IMR-90 (cell line): ENCODE measurements around the gene CES2. TPM values are rescaled to one million over a fixed set of nuclear protein-coding genes. Genes with fewer than 3 reads are reported as not detected.

Experiments used
- ATAC-seq: fragments of 200-7000 bp; cut with Tn5 transposase; 2 replicates; pipeline ENCODE4 v1.9.1; 2020; ENCODE audit warnings: low read depth, mild to moderate bottlenecking, moderate library complexity
- BruUV-seq: library from RNA; stranded (reverse); fragments of 400-500 nt; replicated peaks from 2 replicates; lab custom pipeline; 2021; lab: Mats Ljungman, UMichigan
- CTCF ChIA-PET: fragments of 300-600 bp; formaldehyde crosslinking; extraction: SDS; loops from one replicate; lab custom pipeline; 2021; ENCODE audit warnings: antibody characterized with exemption; lab: Yijun Ruan, JAX
- POLR2A ChIA-PET: fragments of 300-600 bp; sonication (Branson Sonifier 250); formaldehyde crosslinking; loops from one replicate; lab custom pipeline; 2022; ENCODE audit warnings: antibody characterized with exemption; ENCODE audit not compliant: unreplicated experiment; lab: Charles Lee
- DNase-seq: peaks from one replicate; pipeline ENCODE4 v3.0.0; 2013
- H2AFZ ChIP-seq: replicated peaks from 2 replicates; pipeline ENCODE3; 2013; ENCODE audit warnings: low read length, mild to moderate bottlenecking; ENCODE audit not compliant: poor library complexity
- H2AK5ac ChIP-seq: 2 replicates; pipeline ENCODE4 v1.6.1; 2013; ENCODE audit warnings: low read depth, low read length, inconsistent platforms
- H2AK9ac ChIP-seq: replicated peaks from 2 replicates; pipeline ENCODE3; 2013; ENCODE audit warnings: mild to moderate bottlenecking, low read depth, low read length, moderate library complexity; ENCODE audit not compliant: poor library complexity
- H2BK120ac ChIP-seq: 2 replicates; pipeline ENCODE4 v1.6.1; 2013; ENCODE audit warnings: low read depth, low read length, inconsistent platforms
- H2BK15ac ChIP-seq: 3 replicates; pipeline ENCODE4 v1.6.1; 2013; ENCODE audit warnings: low read depth, low read length, inconsistent platforms
- H2BK20ac ChIP-seq: 2 replicates; pipeline ENCODE4 v1.6.1; 2013; ENCODE audit warnings: low read depth, mild to moderate bottlenecking, inconsistent platforms, low read length, moderate library complexity
- H2BK5ac ChIP-seq: 2 replicates; pipeline ENCODE4 v1.6.1; 2013; ENCODE audit warnings: mild to moderate bottlenecking, low read depth, low read length, inconsistent platforms; ENCODE audit not compliant: poor library complexity, severe bottlenecking
- H3K14ac ChIP-seq: replicated peaks from 2 replicates; pipeline ENCODE4 v1.6.1; 2013; ENCODE audit warnings: low read depth, low read length, inconsistent platforms
- H3K18ac ChIP-seq: 2 replicates; pipeline ENCODE4 v1.6.1; 2013; ENCODE audit warnings: low read depth, low read length, control low read depth
- H3K23ac ChIP-seq: 2 replicates; pipeline ENCODE4 v1.6.1; 2013; ENCODE audit warnings: low read depth, low read length, inconsistent platforms
- H3K27ac ChIP-seq: 2 replicates; pipeline ENCODE4 v1.5.1; 2013; ENCODE audit warnings: mild to moderate bottlenecking, control low read depth, low read length; ENCODE audit not compliant: insufficient read depth
- H3K27me3 ChIP-seq: 2 replicates; pipeline ENCODE4 v1.6.1; 2013; ENCODE audit warnings: low read length; ENCODE audit not compliant: control insufficient read depth, insufficient read depth
- H3K36me3 ChIP-seq: 2 replicates; pipeline ENCODE4 v1.6.1; 2013; ENCODE audit warnings: low read length, mixed read lengths; ENCODE audit not compliant: control insufficient read depth, insufficient read depth
- H3K4ac ChIP-seq: 2 replicates; pipeline ENCODE4 v1.6.1; 2013; ENCODE audit warnings: low read depth, low read length, inconsistent platforms
- H3K4me1 ChIP-seq: 2 replicates; pipeline ENCODE4 v1.6.1; 2013; ENCODE audit warnings: low read length, mixed read lengths; ENCODE audit not compliant: control insufficient read depth, insufficient read depth
- H3K4me2 ChIP-seq: 2 replicates; pipeline ENCODE4 v1.6.1; 2013; ENCODE audit warnings: low read depth, mild to moderate bottlenecking, control low read depth, low read length, moderate library complexity
- H3K4me3 ChIP-seq: 2 replicates; pipeline ENCODE4 v1.5.1; 2013; ENCODE audit warnings: low read depth, mild to moderate bottlenecking, control low read depth, low read length, moderate library complexity; ENCODE audit not compliant: insufficient read depth
- H3K56ac ChIP-seq: 2 replicates; pipeline ENCODE4 v1.6.1; 2013; ENCODE audit warnings: low read length, inconsistent platforms; ENCODE audit not compliant: insufficient read depth; ENCODE audit errors: extremely low read depth
- H3K79me1 ChIP-seq, 2 experiments: 2 replicates each; pipeline ENCODE4 v1.6.1; 2013; ENCODE audit warnings: low read length in 2 of 2, inconsistent platforms in 1 of 2, low read depth in 1 of 2
- H3K9ac ChIP-seq: 2 replicates; pipeline ENCODE4 v1.6.1; 2013; ENCODE audit warnings: low read depth, low read length, control low read depth
- H3K9me1 ChIP-seq: 2 replicates; pipeline ENCODE4 v1.6.1; 2013; ENCODE audit warnings: low read length, inconsistent platforms; ENCODE audit not compliant: insufficient read depth
- H3K9me3 ChIP-seq: 2 replicates; pipeline ENCODE4 v1.6.1; 2013; ENCODE audit warnings: low read length; ENCODE audit not compliant: control insufficient read depth, insufficient read depth
- H4K20me1 ChIP-seq: 2 replicates; pipeline ENCODE4 v1.6.1; 2013; ENCODE audit warnings: low read length, inconsistent platforms; ENCODE audit not compliant: insufficient read depth
- H4K5ac ChIP-seq: 2 replicates; pipeline ENCODE4 v1.6.1; 2013; ENCODE audit warnings: mild to moderate bottlenecking, low read depth, low read length, control low read depth
- H4K8ac ChIP-seq, 2 experiments: 2 replicates each; pipeline ENCODE4 v1.6.1; 2013; ENCODE audit warnings: low read depth in 2 of 2, low read length in 2 of 2, control low read depth in 1 of 2, inconsistent platforms in 1 of 2
- H4K91ac ChIP-seq: 2 replicates; pipeline ENCODE4 v1.6.1; 2013; ENCODE audit warnings: low read depth, low read length, inconsistent platforms; ENCODE audit not compliant: insufficient read depth
- CEBPB ChIP-seq: IDR thresholded peaks from 2 replicates; pipeline ENCODE4 v1.6.1; 2012; ENCODE audit warnings: low read depth, low read length, improper control_type of control experiment
- CHD1 ChIP-seq: IDR thresholded peaks from 2 replicates; pipeline ENCODE4 v1.6.1; 2012; ENCODE audit warnings: low read depth, low read length, improper control_type of control experiment
- CTCF ChIP-seq: conservative IDR thresholded peaks from 2 replicates; pipeline ENCODE4 v1.5.1; 2012; ENCODE audit warnings: mild to moderate bottlenecking, low read depth, low read length, improper control_type of control experiment
- MAFK ChIP-seq: IDR thresholded peaks from 2 replicates; pipeline ENCODE4 v1.6.1; 2012; ENCODE audit warnings: low read depth, low read length, improper control_type of control experiment
- MXI1 ChIP-seq: IDR thresholded peaks from 2 replicates; pipeline ENCODE4 v1.6.1; 2012; ENCODE audit warnings: low read depth, mild to moderate bottlenecking, low read length, moderate library complexity, borderline replicate concordance
- NFE2L2 ChIP-seq: fragments of 150-350 bp; IDR thresholded peaks from 2 replicates; pipeline ENCODE4 v1.6.1; 2016; ENCODE audit warnings: low read depth, mild to moderate bottlenecking, low read length
- POLR2A ChIP-seq: IDR thresholded peaks from 2 replicates; pipeline ENCODE4 v1.6.1; 2012; ENCODE audit warnings: mild to moderate bottlenecking, low read depth, low read length
- RAD21 ChIP-seq: IDR thresholded peaks from 2 replicates; pipeline ENCODE4 v1.6.1; 2012; ENCODE audit warnings: low read length, improper control_type of control experiment
- RCOR1 ChIP-seq: IDR thresholded peaks from 2 replicates; pipeline ENCODE4 v1.6.1; 2012; ENCODE audit warnings: mild to moderate bottlenecking, low read length, improper control_type of control experiment; ENCODE audit not compliant: insufficient replicate concordance
- RFX5 ChIP-seq: IDR thresholded peaks from 2 replicates; pipeline ENCODE4 v1.8.0; 2012; ENCODE audit warnings: low read depth, mild to moderate bottlenecking, low read length, moderate library complexity
- WGBS, 2 experiments: methylation state at CpG; one replicate each; pipeline versions ENCODE4 v1.1.5 to v1.1.7; 2013; ENCODE audit warnings: missing lambda C conversion rate in 2 of 2; ENCODE audit not compliant: insufficient read length in 1 of 2; ENCODE audit errors: extremely low coverage in 2 of 2; 5-methylcytosine and 5-hydroxymethylcytosine counted together
- dilution Hi-C: fragments of 300-500 bp; cut with HindIII; formaldehyde crosslinking; loops from one replicate; pipeline ENCODE4 v1.14.3; 2018; ENCODE audit warnings: low sequenced_read_pairs; ENCODE audit not compliant: unreplicated experiment
- in situ Hi-C: fragments of 300-500 bp; cut with MboI; formaldehyde crosslinking; loops from 3 replicates; pipeline ENCODE4 v1.14.3; 2019; ENCODE audit warnings: low sequenced_read_pairs, inconsistent platforms, mixed read lengths
- intact Hi-C: fragments of 100-400 bp; cut with micrococcal nuclease; formaldehyde crosslinking; loops from 2 replicates; pipeline ENCODE4 v1.10.0; 2022
- polyA plus RNA-seq, 3 experiments: library from polyadenylated mRNA; depleted of rRNA; stranded (reverse); fragments of >200 nt; gene quantifications; 2 replicates each; pipeline ENCODE4 v1.2.3, GENCODE V29; 2012; ENCODE audit warnings: low replicate concordance in 1 of 3
- total RNA-seq: library from RNA; depleted of rRNA; stranded (reverse); fragments of >200 nt; gene quantifications from 2 replicates; pipeline ENCODE4 v1.2.3, GENCODE V29; 2012
- TF ChIP-seq, protein P1 (sequence below): fragments of 150-350 bp; IDR thresholded peaks from 2 replicates; pipeline ENCODE4 v1.6.1; 2016; ENCODE audit warnings: low read depth, mild to moderate bottlenecking, low read length, moderate library complexity, borderline replicate concordance
- TF ChIP-seq, protein P2 (sequence below): fragments of 150-350 bp; IDR thresholded peaks from 2 replicates; pipeline ENCODE4 v1.6.1; 2017; ENCODE audit warnings: mild to moderate bottlenecking, antibody characterized with exemption, low read length, low read depth

CES2 gene
- total and polyA plus RNA-seq, 2 of the 4 experiments (the other 2 are of a cell fraction): 15.1 to 23.2 TPM

DNA sequence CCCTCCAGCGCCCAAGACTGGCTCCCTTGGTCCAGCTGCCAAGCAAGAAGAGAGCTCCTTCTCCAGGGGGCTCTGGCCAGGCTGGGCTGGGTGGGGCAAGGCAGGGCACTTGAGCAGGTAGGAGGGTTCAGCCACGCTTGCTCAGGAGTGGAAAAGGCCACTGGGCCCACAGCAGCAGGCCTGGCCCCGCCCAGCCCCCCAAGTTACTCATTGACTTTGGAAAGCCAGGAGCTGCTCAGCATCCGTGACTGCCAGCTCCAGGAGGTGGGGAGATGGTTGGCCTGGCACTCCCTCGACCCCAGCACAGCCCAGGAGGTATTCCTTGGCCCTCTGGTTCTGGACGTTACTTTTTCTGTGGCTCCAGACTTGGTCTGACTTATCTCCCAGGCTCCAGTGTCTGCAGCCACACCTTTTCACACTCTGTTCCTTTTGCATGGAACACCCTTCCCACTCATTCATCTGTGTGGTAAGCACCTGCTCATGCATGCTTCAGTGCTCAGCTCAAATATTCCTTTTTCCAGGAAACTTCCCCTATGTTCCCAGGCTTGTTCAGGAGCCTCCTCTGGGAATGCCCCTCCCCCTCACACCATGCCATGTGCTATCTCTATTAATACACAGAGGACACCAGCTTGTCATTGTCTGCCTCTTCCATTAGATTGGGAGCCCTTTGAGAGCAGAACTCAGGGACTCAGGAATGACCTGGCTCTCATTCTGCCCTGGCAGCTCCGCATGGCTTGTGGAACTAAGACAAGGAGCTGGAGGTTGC, 16.3 kb upstream of the CES2 start, which contains the start of gene CDH16 (continued):
- TF ChIP-seq POLR2A: no peak

DNA sequence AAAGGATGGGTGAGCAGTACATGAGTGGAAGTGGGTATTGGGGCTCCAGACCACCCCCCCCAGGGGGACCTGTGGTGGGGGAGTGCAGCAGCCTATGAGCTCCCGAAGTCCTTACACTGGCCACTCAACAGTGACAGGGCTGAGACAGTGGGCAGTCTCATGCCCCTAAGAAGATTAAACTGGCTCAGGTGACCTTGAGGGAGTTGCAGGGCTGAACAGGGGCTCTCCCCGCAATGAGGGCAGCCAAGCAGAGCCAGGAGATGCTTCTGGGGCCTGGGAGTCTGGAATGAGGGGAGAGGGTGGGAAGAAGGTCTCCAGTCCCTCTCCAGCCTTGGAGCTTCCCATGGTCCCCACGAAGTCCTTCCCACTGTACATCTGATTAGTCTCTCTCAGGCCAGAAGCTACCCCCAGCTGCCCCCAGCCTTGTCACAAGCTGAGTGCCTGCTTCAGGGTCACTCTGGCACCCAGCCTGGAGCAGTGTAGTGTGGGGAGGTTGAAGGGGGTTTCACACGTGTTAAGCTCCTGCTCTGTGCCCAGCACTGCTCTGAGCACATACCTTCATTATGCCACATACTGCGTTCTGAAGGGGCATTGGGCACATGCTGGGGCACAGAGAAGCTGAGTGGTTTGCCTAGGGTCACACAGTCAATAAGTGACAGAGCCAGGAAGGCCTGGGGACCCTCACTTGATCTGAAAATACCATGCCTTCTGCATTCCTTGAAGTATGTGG, 15.6 kb upstream of the CES2 start:
- Histone ChIP-seq H3K18ac (no peak overlapping the region), H2BK15ac (no peak overlapping the region), H3K27me3 (peaks cover 39% of the 10 kb centered on the region), H3K4me1 (peaks cover 3% of the 10 kb centered on the region), H3K4ac (no peak overlapping the region), H3K9me1 (no peaks in the 10 kb centered on the region), H4K5ac (no peak overlapping the region), H2BK5ac (no peak overlapping the region), H2BK120ac (no peak overlapping the region), H4K8ac (no peak overlapping the region), H4K91ac (no peak overlapping the region), H3K9ac (no peak overlapping the region), H3K14ac (no peak overlapping the region), H3K4me2 (no peak overlapping the region), H4K20me1 (no peaks in the 10 kb centered on the region), H3K79me1 (no peaks in the 10 kb centered on the region), H2BK20ac (no peak overlapping the region), H3K36me3 (no peaks in the 10 kb centered on the region), H2AK9ac (no peak overlapping the region), H3K9me3 (no peaks in the 10 kb centered on the region), H3K4me3 (no peak overlapping the region), H3K27ac (no peak overlapping the region), H3K23ac (no peak overlapping the region), H2AK5ac (no peak overlapping the region), H3K56ac (no peak overlapping the region; the same call in 1 of the 2 replicates), H2AFZ (peak overlapping the region; percentile 5)
- ATAC-seq (no peak), DNase-seq (no peak)
- intact Hi-C loops: no loop called here
- BruUV-seq: no TSS peak
- no CpG with 5 or more reads among the region's 5 CpGs for WGBS, 2 experiments
- in situ Hi-C loops: no loop called here
- dilution Hi-C loops: no loop called here
- CTCF ChIA-PET: interaction anchor here (1.4 kb wide), 1 partner anchor 9 kb away, joined by 3 read pairs; no protein-coding TSS in a partner anchor
- POLR2A ChIA-PET: no interaction called here
- TF ChIP-seq MAFK (no peak), RFX5 (no peak), MXI1 (no peak), CHD1 (no peak), NFE2L2 (no peak), RCOR1 (no peak), CTCF (no peak), RAD21 (no peak), CEBPB (no peak)
- TF ChIP-seq, protein P1, sequence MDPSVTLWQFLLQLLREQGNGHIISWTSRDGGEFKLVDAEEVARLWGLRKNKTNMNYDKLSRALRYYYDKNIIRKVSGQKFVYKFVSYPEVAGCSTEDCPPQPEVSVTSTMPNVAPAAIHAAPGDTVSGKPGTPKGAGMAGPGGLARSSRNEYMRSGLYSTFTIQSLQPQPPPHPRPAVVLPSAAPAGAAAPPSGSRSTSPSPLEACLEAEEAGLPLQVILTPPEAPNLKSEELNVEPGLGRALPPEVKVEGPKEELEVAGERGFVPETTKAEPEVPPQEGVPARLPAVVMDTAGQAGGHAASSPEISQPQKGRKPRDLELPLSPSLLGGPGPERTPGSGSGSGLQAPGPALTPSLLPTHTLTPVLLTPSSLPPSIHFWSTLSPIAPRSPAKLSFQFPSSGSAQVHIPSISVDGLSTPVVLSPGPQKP: no peak
- TF ChIP-seq, protein P2, sequence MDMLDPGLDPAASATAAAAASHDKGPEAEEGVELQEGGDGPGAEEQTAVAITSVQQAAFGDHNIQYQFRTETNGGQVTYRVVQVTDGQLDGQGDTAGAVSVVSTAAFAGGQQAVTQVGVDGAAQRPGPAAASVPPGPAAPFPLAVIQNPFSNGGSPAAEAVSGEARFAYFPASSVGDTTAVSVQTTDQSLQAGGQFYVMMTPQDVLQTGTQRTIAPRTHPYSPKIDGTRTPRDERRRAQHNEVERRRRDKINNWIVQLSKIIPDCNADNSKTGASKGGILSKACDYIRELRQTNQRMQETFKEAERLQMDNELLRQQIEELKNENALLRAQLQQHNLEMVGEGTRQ: no peak
